Measurements from ENCODE around the gene PRDM10. TPM values are rescaled to one million over a fixed set of nuclear protein-coding genes. Genes with fewer than 3 reads are reported as not detected.

PRDM10 gene
- total and polyA plus RNA-seq, 10 of the 15 experiments (the other 5 are each of a cell fraction or from before 2014, with no cell fraction given) = 0.93 to 6.2 (median 4.1) TPM

GRCh38 chr11:129960216-129961214 is 42.1 kb downstream of the PRDM10 start (continued):
- TF ChIP-seq MTA3 (IDR thresholded peaks at IDR 0.05; ENCODE audit: borderline replicate concordance, low read length) = no peak
- TF ChIP-seq, protein P1, sequence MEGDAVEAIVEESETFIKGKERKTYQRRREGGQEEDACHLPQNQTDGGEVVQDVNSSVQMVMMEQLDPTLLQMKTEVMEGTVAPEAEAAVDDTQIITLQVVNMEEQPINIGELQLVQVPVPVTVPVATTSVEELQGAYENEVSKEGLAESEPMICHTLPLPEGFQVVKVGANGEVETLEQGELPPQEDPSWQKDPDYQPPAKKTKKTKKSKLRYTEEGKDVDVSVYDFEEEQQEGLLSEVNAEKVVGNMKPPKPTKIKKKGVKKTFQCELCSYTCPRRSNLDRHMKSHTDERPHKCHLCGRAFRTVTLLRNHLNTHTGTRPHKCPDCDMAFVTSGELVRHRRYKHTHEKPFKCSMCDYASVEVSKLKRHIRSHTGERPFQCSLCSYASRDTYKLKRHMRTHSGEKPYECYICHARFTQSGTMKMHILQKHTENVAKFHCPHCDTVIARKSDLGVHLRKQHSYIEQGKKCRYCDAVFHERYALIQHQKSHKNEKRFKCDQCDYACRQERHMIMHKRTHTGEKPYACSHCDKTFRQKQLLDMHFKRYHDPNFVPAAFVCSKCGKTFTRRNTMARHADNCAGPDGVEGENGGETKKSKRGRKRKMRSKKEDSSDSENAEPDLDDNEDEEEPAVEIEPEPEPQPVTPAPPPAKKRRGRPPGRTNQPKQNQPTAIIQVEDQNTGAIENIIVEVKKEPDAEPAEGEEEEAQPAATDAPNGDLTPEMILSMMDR (IDR thresholded peaks at IDR 0.05 in 2 of 3, conservative IDR thresholded peaks at IDR 0.05 in 1 of 3; ENCODE audit: control insufficient read depth in 2 of 3, extremely low read depth in 1 of 3, insufficient read depth in 1 of 3, low read depth in 3 of 3, low read length in 3 of 3) = no peak
- no peak for TF ChIP-seq HDAC2 (IDR thresholded peaks at IDR 0.05)
- peak; percentile 71 for TF ChIP-seq CREM (IDR thresholded peaks at IDR 0.05; ENCODE audit: low read depth)
- no peak for TF ChIP-seq CBFB (IDR thresholded peaks at IDR 0.05; ENCODE audit: low read depth)
- TF ChIP-seq, protein P2, sequence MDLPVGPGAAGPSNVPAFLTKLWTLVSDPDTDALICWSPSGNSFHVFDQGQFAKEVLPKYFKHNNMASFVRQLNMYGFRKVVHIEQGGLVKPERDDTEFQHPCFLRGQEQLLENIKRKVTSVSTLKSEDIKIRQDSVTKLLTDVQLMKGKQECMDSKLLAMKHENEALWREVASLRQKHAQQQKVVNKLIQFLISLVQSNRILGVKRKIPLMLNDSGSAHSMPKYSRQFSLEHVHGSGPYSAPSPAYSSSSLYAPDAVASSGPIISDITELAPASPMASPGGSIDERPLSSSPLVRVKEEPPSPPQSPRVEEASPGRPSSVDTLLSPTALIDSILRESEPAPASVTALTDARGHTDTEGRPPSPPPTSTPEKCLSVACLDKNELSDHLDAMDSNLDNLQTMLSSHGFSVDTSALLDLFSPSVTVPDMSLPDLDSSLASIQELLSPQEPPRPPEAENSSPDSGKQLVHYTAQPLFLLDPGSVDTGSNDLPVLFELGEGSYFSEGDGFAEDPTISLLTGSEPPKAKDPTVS (IDR thresholded peaks at IDR 0.05; ENCODE audit: low read depth, low read length) = no peak
- TF ChIP-seq BHLHE40 (IDR thresholded peaks at IDR 0.05; ENCODE audit: borderline replicate concordance in 1 of 2, low read depth in 2 of 2, low read length in 1 of 2) = peak; percentile 44 to 48; a peak in 1 of 4 replicates
- no peak for TF ChIP-seq MEF2B (IDR thresholded peaks at IDR 0.05; ENCODE audit: partially characterized antibody, poor library complexity, severe bottlenecking)
- TF ChIP-seq, protein P3, sequence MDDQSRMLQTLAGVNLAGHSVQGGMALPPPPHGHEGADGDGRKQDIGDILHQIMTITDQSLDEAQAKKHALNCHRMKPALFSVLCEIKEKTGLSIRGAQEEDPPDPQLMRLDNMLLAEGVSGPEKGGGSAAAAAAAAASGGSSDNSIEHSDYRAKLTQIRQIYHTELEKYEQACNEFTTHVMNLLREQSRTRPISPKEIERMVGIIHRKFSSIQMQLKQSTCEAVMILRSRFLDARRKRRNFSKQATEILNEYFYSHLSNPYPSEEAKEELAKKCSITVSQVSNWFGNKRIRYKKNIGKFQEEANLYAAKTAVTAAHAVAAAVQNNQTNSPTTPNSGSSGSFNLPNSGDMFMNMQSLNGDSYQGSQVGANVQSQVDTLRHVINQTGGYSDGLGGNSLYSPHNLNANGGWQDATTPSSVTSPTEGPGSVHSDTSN (IDR thresholded peaks at IDR 0.05; ENCODE audit: insufficient replicate concordance, low read depth, low read length) = no peak
- TF ChIP-seq STAT3 (IDR thresholded peaks at IDR 0.05; ENCODE audit: low read depth, low read length) = no peak
- TF ChIP-seq, protein P4, sequence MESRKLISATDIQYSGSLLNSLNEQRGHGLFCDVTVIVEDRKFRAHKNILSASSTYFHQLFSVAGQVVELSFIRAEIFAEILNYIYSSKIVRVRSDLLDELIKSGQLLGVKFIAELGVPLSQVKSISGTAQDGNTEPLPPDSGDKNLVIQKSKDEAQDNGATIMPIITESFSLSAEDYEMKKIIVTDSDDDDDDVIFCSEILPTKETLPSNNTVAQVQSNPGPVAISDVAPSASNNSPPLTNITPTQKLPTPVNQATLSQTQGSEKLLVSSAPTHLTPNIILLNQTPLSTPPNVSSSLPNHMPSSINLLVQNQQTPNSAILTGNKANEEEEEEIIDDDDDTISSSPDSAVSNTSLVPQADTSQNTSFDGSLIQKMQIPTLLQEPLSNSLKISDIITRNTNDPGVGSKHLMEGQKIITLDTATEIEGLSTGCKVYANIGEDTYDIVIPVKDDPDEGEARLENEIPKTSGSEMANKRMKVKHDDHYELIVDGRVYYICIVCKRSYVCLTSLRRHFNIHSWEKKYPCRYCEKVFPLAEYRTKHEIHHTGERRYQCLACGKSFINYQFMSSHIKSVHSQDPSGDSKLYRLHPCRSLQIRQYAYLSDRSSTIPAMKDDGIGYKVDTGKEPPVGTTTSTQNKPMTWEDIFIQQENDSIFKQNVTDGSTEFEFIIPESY (IDR thresholded peaks at IDR 0.05) = no peak
- TF ChIP-seq FOXM1 (IDR thresholded peaks at IDR 0.05; ENCODE audit: low read depth, low read length) = peak; percentile 29; the same call in 1 of the 2 replicates
- no peak for TF ChIP-seq LARP7 (IDR thresholded peaks at IDR 0.05)
- TF ChIP-seq CBX3 (IDR thresholded peaks at IDR 0.05; ENCODE audit: borderline replicate concordance, low read depth) = no peak
- TF ChIP-seq EZH2 (IDR thresholded peaks at IDR 0.05; ENCODE audit: borderline replicate concordance, control insufficient read depth, low read depth, low read length) = no peak
- TF ChIP-seq, protein P5, sequence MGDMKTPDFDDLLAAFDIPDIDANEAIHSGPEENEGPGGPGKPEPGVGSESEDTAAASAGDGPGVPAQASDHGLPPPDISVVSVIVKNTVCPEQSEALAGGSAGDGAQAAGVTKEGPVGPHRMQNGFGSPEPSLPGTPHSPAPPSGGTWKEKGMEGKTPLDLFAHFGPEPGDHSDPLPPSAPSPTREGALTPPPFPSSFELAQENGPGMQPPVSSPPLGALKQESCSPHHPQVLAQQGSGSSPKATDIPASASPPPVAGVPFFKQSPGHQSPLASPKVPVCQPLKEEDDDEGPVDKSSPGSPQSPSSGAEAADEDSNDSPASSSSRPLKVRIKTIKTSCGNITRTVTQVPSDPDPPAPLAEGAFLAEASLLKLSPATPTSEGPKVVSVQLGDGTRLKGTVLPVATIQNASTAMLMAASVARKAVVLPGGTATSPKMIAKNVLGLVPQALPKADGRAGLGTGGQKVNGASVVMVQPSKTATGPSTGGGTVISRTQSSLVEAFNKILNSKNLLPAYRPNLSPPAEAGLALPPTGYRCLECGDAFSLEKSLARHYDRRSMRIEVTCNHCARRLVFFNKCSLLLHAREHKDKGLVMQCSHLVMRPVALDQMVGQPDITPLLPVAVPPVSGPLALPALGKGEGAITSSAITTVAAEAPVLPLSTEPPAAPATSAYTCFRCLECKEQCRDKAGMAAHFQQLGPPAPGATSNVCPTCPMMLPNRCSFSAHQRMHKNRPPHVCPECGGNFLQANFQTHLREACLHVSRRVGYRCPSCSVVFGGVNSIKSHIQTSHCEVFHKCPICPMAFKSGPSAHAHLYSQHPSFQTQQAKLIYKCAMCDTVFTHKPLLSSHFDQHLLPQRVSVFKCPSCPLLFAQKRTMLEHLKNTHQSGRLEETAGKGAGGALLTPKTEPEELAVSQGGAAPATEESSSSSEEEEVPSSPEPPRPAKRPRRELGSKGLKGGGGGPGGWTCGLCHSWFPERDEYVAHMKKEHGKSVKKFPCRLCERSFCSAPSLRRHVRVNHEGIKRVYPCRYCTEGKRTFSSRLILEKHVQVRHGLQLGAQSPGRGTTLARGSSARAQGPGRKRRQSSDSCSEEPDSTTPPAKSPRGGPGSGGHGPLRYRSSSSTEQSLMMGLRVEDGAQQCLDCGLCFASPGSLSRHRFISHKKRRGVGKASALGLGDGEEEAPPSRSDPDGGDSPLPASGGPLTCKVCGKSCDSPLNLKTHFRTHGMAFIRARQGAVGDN (IDR thresholded peaks at IDR 0.05) = peak; percentile 66
- TF ChIP-seq YBX1 (IDR thresholded peaks at IDR 0.05) = no peak

All from GM12878 (cell line).